H9 (cell line): ENCODE measurements around the gene MTMR4. TPM values are rescaled to one million over a fixed set of nuclear protein-coding genes. Genes with fewer than 3 reads are reported as not detected.
A peak's percentile ranks its signal among the peaks of the same experiment; 100 is the strongest.

Experiments used
- DNase-seq: peaks from one replicate; pipeline ENCODE4 v3.0.0-alpha.2; 2017
- H2AFZ ChIP-seq: one replicate; pipeline ENCODE4 v1.6.1; 2013; ENCODE audit warnings: mild to moderate bottlenecking, low read length, control low read depth, moderate library complexity
- H2AK5ac ChIP-seq: 2 replicates; pipeline ENCODE4 v1.6.1; 2013; ENCODE audit warnings: low read length, control low read depth, mixed read lengths; ENCODE audit not compliant: insufficient read length
- H2BK120ac ChIP-seq: one replicate; pipeline ENCODE4 v1.6.1; 2013; ENCODE audit warnings: low read depth, mild to moderate bottlenecking, low read length, control low read depth, inconsistent platforms; ENCODE audit not compliant: poor library complexity, severe bottlenecking
- H2BK12ac ChIP-seq: 2 replicates; pipeline ENCODE4 v1.6.1; 2013; ENCODE audit warnings: low read length, control low read depth, mixed read lengths, low read depth; ENCODE audit not compliant: insufficient read length
- H2BK15ac ChIP-seq: 2 replicates; pipeline ENCODE4 v1.6.1; 2013; ENCODE audit warnings: low read depth, low read length, control low read depth
- H2BK20ac ChIP-seq: one replicate; pipeline ENCODE4 v1.6.1; 2013; ENCODE audit warnings: low read depth, mild to moderate bottlenecking, low read length, control low read depth, inconsistent platforms; ENCODE audit not compliant: poor library complexity, severe bottlenecking
- H2BK5ac ChIP-seq: 2 replicates; pipeline ENCODE4 v1.6.1; 2013; ENCODE audit warnings: low read length, control low read depth, mixed read lengths; ENCODE audit not compliant: insufficient read length
- H3K14ac ChIP-seq: 2 replicates; pipeline ENCODE4 v1.6.1; 2013; ENCODE audit warnings: low read length, control low read depth; ENCODE audit not compliant: insufficient read depth
- H3K18ac ChIP-seq: 2 replicates; pipeline ENCODE4 v1.6.1; 2013; ENCODE audit warnings: low read depth, mild to moderate bottlenecking, mixed read lengths, low read length, control low read depth; ENCODE audit not compliant: insufficient read length
- H3K23ac ChIP-seq: 2 replicates; pipeline ENCODE4 v1.6.1; 2013; ENCODE audit warnings: low read length, control low read depth, mixed read lengths, low read depth; ENCODE audit not compliant: insufficient read length
- H3K23me2 ChIP-seq: 2 replicates; pipeline ENCODE4 v1.6.1; 2013; ENCODE audit warnings: low read depth, mild to moderate bottlenecking, mixed read lengths, low read length, control low read depth; ENCODE audit not compliant: insufficient read length, poor library complexity, severe bottlenecking
- H3K27ac ChIP-seq: 2 replicates; pipeline ENCODE4 v1.5.1; 2013; ENCODE audit warnings: low read length, control low read depth, mixed read lengths, low read depth; ENCODE audit not compliant: insufficient read length
- H3K27me3 ChIP-seq: 2 replicates; pipeline ENCODE4 v1.6.1; 2013; ENCODE audit warnings: low read length, control low read depth, inconsistent platforms; ENCODE audit not compliant: insufficient read depth
- H3K4ac ChIP-seq: 2 replicates; pipeline ENCODE4 v1.6.1; 2013; ENCODE audit warnings: low read depth, mild to moderate bottlenecking, control low read depth, inconsistent platforms, low read length, moderate library complexity
- H3K4me1 ChIP-seq: 2 replicates; pipeline ENCODE4 v1.6.1; 2013; ENCODE audit warnings: low read length, control low read depth, inconsistent platforms; ENCODE audit not compliant: insufficient read depth
- H3K4me2 ChIP-seq: 2 replicates; pipeline ENCODE4 v1.6.1; 2013; ENCODE audit warnings: low read length, control low read depth, mixed read lengths; ENCODE audit not compliant: insufficient read length, insufficient read depth
- H3K56ac ChIP-seq: 2 replicates; pipeline ENCODE4 v1.6.1; 2013; ENCODE audit warnings: low read depth, mild to moderate bottlenecking, mixed read lengths, low read length, control low read depth; ENCODE audit not compliant: insufficient read length
- H3K79me1 ChIP-seq: 2 replicates; pipeline ENCODE4 v1.6.1; 2013; ENCODE audit warnings: low read depth, mild to moderate bottlenecking, moderate library complexity, low read length, control low read depth, inconsistent platforms; ENCODE audit not compliant: insufficient read depth, poor library complexity, severe bottlenecking
- H3K79me2 ChIP-seq: 2 replicates; pipeline ENCODE4 v1.6.1; 2013; ENCODE audit warnings: low read length, control low read depth, inconsistent platforms; ENCODE audit not compliant: insufficient read depth
- H3K9ac ChIP-seq: 2 replicates; pipeline ENCODE4 v1.6.1; 2013; ENCODE audit warnings: low read length, control low read depth, mixed read lengths; ENCODE audit not compliant: insufficient read length; ENCODE audit errors: extremely low read depth
- H3K9me3 ChIP-seq: one replicate; pipeline ENCODE4 v1.6.1; 2013; ENCODE audit warnings: low read depth, low read length, inconsistent platforms; ENCODE audit not compliant: control insufficient read depth
- H3T11ph ChIP-seq: one replicate; pipeline ENCODE4 v1.6.1; 2013; ENCODE audit warnings: mild to moderate bottlenecking, low read length, control low read depth, inconsistent platforms
- H4K20me1 ChIP-seq: one replicate; pipeline ENCODE4 v1.6.1; 2013; ENCODE audit not compliant: control insufficient read depth, insufficient read length, insufficient read depth
- H4K5ac ChIP-seq: 2 replicates; pipeline ENCODE4 v1.6.1; 2013; ENCODE audit warnings: low read depth, mild to moderate bottlenecking, mixed read lengths, low read length, control low read depth; ENCODE audit not compliant: insufficient read length
- H4K8ac ChIP-seq: replicated peaks from 2 replicates; pipeline ENCODE4 v1.6.1; 2013; ENCODE audit warnings: low read length, control low read depth, mixed read lengths, low read depth; ENCODE audit not compliant: insufficient read length
- H4K91ac ChIP-seq: 2 replicates; pipeline ENCODE4 v1.6.1; 2013; ENCODE audit warnings: low read depth, mild to moderate bottlenecking, moderate library complexity, mixed read lengths, low read length, control low read depth; ENCODE audit not compliant: insufficient read length
- H3K27ac Mint-ChIP-seq, 3 experiments: 2 replicates in 2 of 3; 3 replicates in 1 of 3; pipeline ENCODE4 v1.8.0; 2020 to 2021; ENCODE audit warnings: mixed read lengths in 3 of 3, mild to moderate bottlenecking in 1 of 3, moderate library complexity in 1 of 3
- H3K27me3 Mint-ChIP-seq: 2 replicates; pipeline ENCODE4 v1.8.0; 2021; ENCODE audit warnings: low read depth, mild to moderate bottlenecking, moderate library complexity, mixed read lengths
- H3K36me3 Mint-ChIP-seq, 3 experiments: 2 replicates in 2 of 3; 3 replicates in 1 of 3; pipeline ENCODE4 v1.8.0; 2020 to 2021; ENCODE audit warnings: low read depth in 3 of 3, mixed read lengths in 3 of 3; ENCODE audit not compliant: insufficient read depth in 1 of 3
- H3K4me1 Mint-ChIP-seq, 2 experiments: 2 replicates each; pipeline ENCODE4 v1.8.0; 2020; ENCODE audit warnings: mixed read lengths in 2 of 2
- H3K4me3 Mint-ChIP-seq, 2 experiments: 2 replicates in 1 of 2; 3 replicates in 1 of 2; pipeline ENCODE4 v1.8.0; 2020 to 2021; ENCODE audit warnings: mild to moderate bottlenecking in 2 of 2, mixed read lengths in 2 of 2, moderate library complexity in 1 of 2
- H3K9me3 Mint-ChIP-seq, 2 experiments: 2 replicates in 1 of 2; 3 replicates in 1 of 2; pipeline ENCODE4 v1.8.0; 2020; ENCODE audit warnings: mild to moderate bottlenecking in 2 of 2, mixed read lengths in 2 of 2, moderate library complexity in 1 of 2
- CTCF ChIP-seq: fragments of 200-600 bp; sonication (generic); conservative IDR thresholded peaks from 3 replicates; pipeline ENCODE4 v1.8.0; 2021; ENCODE audit warnings: antibody characterized with exemption, mild to moderate bottlenecking
- WGBS: extraction: QIAGEN DNeasy Blood & Tissue Kit; methylation state at CpG from one replicate; pipeline ENCODE4 v1.1.7; 2013; ENCODE audit warnings: missing lambda C conversion rate, low lambda C conversion rate, mixed read lengths; ENCODE audit not compliant: insufficient read length; ENCODE audit errors: extremely low coverage; 5-methylcytosine and 5-hydroxymethylcytosine counted together
- total RNA-seq: library from RNA; stranded (reverse); gene quantifications from 2 replicates; pipeline ENCODE4 v1.2.1, GENCODE V29; 2021

MTMR4 gene
- total RNA-seq, 1 experiment from 2014 or later, result 31.2 TPM

- no peak overlapping the region for H3K4me3 Mint-ChIP-seq
- H3K4me2 ChIP-seq, result no peak overlapping the region
- H2BK120ac ChIP-seq, result no peak overlapping the region
Observed at GRCh38 chr17:58492238-58493121, 22.0 kb downstream of the MTMR4 start.

More at GRCh38 chr17:58492238-58493121, 22.0 kb downstream of the MTMR4 start:
- Histone ChIP-seq H4K8ac (no peak overlapping the region), H3T11ph (no peak overlapping the region), H3K14ac (no peak overlapping the region), H3K23me2 (no peaks in the 10 kb centered on the region), H3K56ac (no peak overlapping the region), H3K79me1 (no peaks in the 10 kb centered on the region), H4K5ac (no peak overlapping the region), H2BK12ac (no peak overlapping the region), H3K18ac (no peak overlapping the region), H2BK15ac (no peak overlapping the region), H4K91ac (no peak overlapping the region), H2BK5ac (no peak overlapping the region), H2BK20ac (no peak overlapping the region), H3K27ac (no peak overlapping the region), H3K4me1 (no peaks in the 10 kb centered on the region), H2AK5ac (no peak overlapping the region), H3K79me2 (no peaks in the 10 kb centered on the region; the same call in 1 of the 2 replicates), H3K23ac (no peak overlapping the region), H3K9ac (no peak overlapping the region), H2AFZ (no peak overlapping the region), H4K20me1 (no peaks in the 10 kb centered on the region), H3K27me3 (no peaks in the 10 kb centered on the region), H3K9me3 (no peaks in the 10 kb centered on the region), H3K4ac (no peak overlapping the region)
- Mint-ChIP-seq H3K27ac (peak overlapping the region in 1 of 3 experiments; percentile 80; a peak in 1 of 7 replicates), H3K4me1 (no peaks in the 10 kb centered on the region), H3K36me3 (peaks cover 44 to 82% (median 75%) of the 10 kb centered on the region in 3 experiments), H3K9me3 (no peaks in the 10 kb centered on the region), H3K27me3 (no peaks in the 10 kb centered on the region)
- no peak for TF ChIP-seq CTCF
- no CpG with 5 or more reads among the region's 11 CpGs for WGBS
- DNase-seq, result no peak
